HEK293T (cell line): ENCODE data around the gene TNFSF4.

Source experiments
- CTCF ChIA-PET: fragments of 350-600 bp; formaldehyde crosslinking; extraction: SDS; loops from one replicate; lab custom pipeline; 2021; ENCODE audit warnings: antibody characterized with exemption, inconsistent platforms; lab: Yijun Ruan, JAX
- POLR2A ChIA-PET: fragments of 350-600 bp; formaldehyde crosslinking; extraction: SDS; loops from one replicate; lab custom pipeline; 2020; ENCODE audit warnings: antibody characterized with exemption, inconsistent platforms; lab: Yijun Ruan, JAX
- DNase-seq: peaks from one replicate; pipeline ENCODE4 v3.0.0; 2012; ENCODE audit warnings: mixed read lengths; ENCODE audit errors: extremely low spot score
- ARNT ChIP-seq: fragments of 450-650 bp; IDR thresholded peaks from 2 replicates; pipeline ENCODE4 v1.6.1; 2017; ENCODE audit warnings: mild to moderate bottlenecking
- BHLHE40 ChIP-seq: fragments of 450-650 bp; IDR thresholded peaks from 2 replicates; pipeline ENCODE4 v1.6.1; 2016; ENCODE audit warnings: mild to moderate bottlenecking, moderate library complexity, borderline replicate concordance
- CTBP1 ChIP-seq: fragments of 450-650 bp; IDR thresholded peaks from 2 replicates; pipeline ENCODE4 v1.6.1; 2016; ENCODE audit warnings: borderline replicate concordance
- ELF4 ChIP-seq: fragments of 450-650 bp; IDR thresholded peaks from 2 replicates; pipeline ENCODE4 v1.6.1; 2017; ENCODE audit warnings: antibody characterized with exemption
- FOXA1 ChIP-seq: fragments of 450-650 bp; IDR thresholded peaks from 2 replicates; pipeline ENCODE4 v1.6.1; 2016; ENCODE audit warnings: mild to moderate bottlenecking
- FOXK2 ChIP-seq: fragments of 450-650 bp; IDR thresholded peaks from 2 replicates; pipeline ENCODE4 v1.6.1; 2016; ENCODE audit warnings: mild to moderate bottlenecking
- FOXM1 ChIP-seq: fragments of 450-650 bp; IDR thresholded peaks from 2 replicates; pipeline ENCODE4 v1.6.1; 2017; ENCODE audit warnings: mild to moderate bottlenecking, borderline replicate concordance
- HDGF ChIP-seq: fragments of 450-650 bp; IDR thresholded peaks from 2 replicates; pipeline ENCODE4 v1.6.1; 2017; ENCODE audit warnings: antibody characterized with exemption, borderline replicate concordance
- L3MBTL2 ChIP-seq: fragments of 450-650 bp; conservative IDR thresholded peaks from 2 replicates; pipeline ENCODE4 v1.6.1; 2016; ENCODE audit warnings: mild to moderate bottlenecking
- LEF1 ChIP-seq: fragments of 450-650 bp; IDR thresholded peaks from 2 replicates; pipeline ENCODE4 v1.6.1; 2017; ENCODE audit warnings: mild to moderate bottlenecking, borderline replicate concordance
- NFRKB ChIP-seq: fragments of 450-650 bp; IDR thresholded peaks from 2 replicates; pipeline ENCODE4 v1.6.1; 2016; ENCODE audit warnings: mild to moderate bottlenecking, moderate library complexity
- PKNOX1 ChIP-seq: fragments of 450-650 bp; IDR thresholded peaks from 2 replicates; pipeline ENCODE4 v1.6.1; 2016
- SP1 ChIP-seq: fragments of 450-650 bp; IDR thresholded peaks from 2 replicates; pipeline ENCODE4 v1.6.1; 2017
- SUZ12 ChIP-seq: fragments of 450-650 bp; IDR thresholded peaks from 2 replicates; pipeline ENCODE4 v1.6.1; 2016; ENCODE audit warnings: mild to moderate bottlenecking
- TARDBP ChIP-seq: fragments of 450-650 bp; IDR thresholded peaks from 2 replicates; pipeline ENCODE4 v1.6.1; 2016
- ZNF384 ChIP-seq: fragments of 450-650 bp; IDR thresholded peaks from 2 replicates; pipeline ENCODE4 v1.6.1; 2016

The TNFSF4 gene

GRCh38 chr1:173210716-173211231, 3.6 kb upstream of the TNFSF4 start:
- ChIA-PET POLR2A (interaction anchor here (0.6 kb wide), 1 partner anchor 715 kb away, joined by 3 read pairs; no protein-coding TSS in a partner anchor), CTCF (interaction anchor here (0.5 kb wide), 1 partner anchor 44 kb away, joined by 3 read pairs; no protein-coding TSS in a partner anchor)
- TF ChIP-seq CTBP1 (no peak), TARDBP (no peak), SUZ12 (no peak), ARNT (no peak), LEF1 (no peak), BHLHE40 (no peak), SP1 (no peak), ELF4 (no peak), ZNF384 (no peak), FOXA1 (no peak)
- no peak for DNase-seq

GRCh38 chr1:173210283-173210682, 3.2 kb upstream of the TNFSF4 start:
- ChIA-PET CTCF (interaction anchor here (0.5 kb wide), 1 partner anchor 45 kb away, joined by 3 read pairs; no protein-coding TSS in a partner anchor), POLR2A (interaction anchor here (0.6 kb wide), 1 partner anchor 714 kb away, joined by 3 read pairs; no protein-coding TSS in a partner anchor)
- TF ChIP-seq CTBP1 (no peak), FOXM1 (no peak), LEF1 (no peak), NFRKB (no peak), SUZ12 (no peak), HDGF (no peak), BHLHE40 (no peak), TARDBP (no peak), FOXK2 (no peak), SP1 (no peak), ARNT (no peak), PKNOX1 (no peak), FOXA1 (no peak), ELF4 (no peak), ZNF384 (no peak), L3MBTL2 (no peak)
- no peak for DNase-seq

GRCh38 chr1:173208868-173209267, 1.7 kb upstream of the TNFSF4 start:
- DNase-seq: no peak
- POLR2A ChIA-PET: no interaction called here
- no peak for TF ChIP-seq ELF4
- TF ChIP-seq SP1: no peak
- no peak for TF ChIP-seq NFRKB
- no peak for TF ChIP-seq ARNT
- no peak for TF ChIP-seq HDGF
- TF ChIP-seq TARDBP: no peak
- TF ChIP-seq SUZ12: no peak
- TF ChIP-seq CTBP1: no peak
- no peak for TF ChIP-seq BHLHE40
- no peak for TF ChIP-seq ZNF384
- no peak for TF ChIP-seq PKNOX1
- no peak for TF ChIP-seq L3MBTL2
- TF ChIP-seq FOXM1: no peak
- TF ChIP-seq FOXK2: no peak
- no peak for TF ChIP-seq FOXA1
- TF ChIP-seq LEF1: no peak
- CTCF ChIA-PET: no interaction called here

GRCh38 chr1:173208146-173208545, 1.0 kb upstream of the TNFSF4 start:
- CTCF ChIA-PET: no interaction called here
- TF ChIP-seq FOXK2: no peak
- POLR2A ChIA-PET: no interaction called here
- DNase-seq: no peak

GRCh38 chr1:173205146-173206051, 1.7 kb downstream of the TNFSF4 start:
- ChIA-PET POLR2A (no interaction called here), CTCF (interaction anchor here (0.7 kb wide), 1 partner anchor 463 kb away, joined by 6 read pairs; no protein-coding TSS in a partner anchor)
- DNase-seq: no peak
- TF ChIP-seq ELF4 (no peak), LEF1 (no peak), PKNOX1 (no peak)

- no peak for DNase-seq
- POLR2A ChIA-PET: no interaction called here
- TF ChIP-seq L3MBTL2 (no peak), ELF4 (no peak), ZNF384 (no peak), PKNOX1 (no peak), HDGF (no peak), SUZ12 (no peak), TARDBP (no peak), BHLHE40 (no peak), FOXM1 (no peak), FOXA1 (no peak), ARNT (no peak), FOXK2 (no peak), LEF1 (no peak), CTBP1 (no peak), SP1 (no peak), NFRKB (no peak)
- CTCF ChIA-PET: interaction anchor here (0.7 to 0.8 kb wide), 2 partner anchors 459 to 463 kb away, joined by 4 to 6 read pairs; no protein-coding TSS in a partner anchor
These were observed 2.4 kb downstream of the TNFSF4 start for GRCh38 chr1:173204693-173205092.
